Stimulated activated effector memory CD8-positive, alpha-beta T cell treated with anti-CD3 and anti-CD28 coated beads, Interleukin-12 subunit alpha, Interleukin-12 subunit beta, amount 100 ng/mL, for 72 hours (primary cell): Measurements from ENCODE around the gene FN1.
"Not testable (repeated sequence)": the region's sequence is repeated elsewhere in the genome, so short reads cannot be mapped to it uniquely, and the experiment has no call there.

Experiments
- ATAC-seq: fragments of 150-1000 bp; cut with Tn5 transposase; 2 replicates; pipeline ENCODE4 v1.10.0; 2021
- DNase-seq, 2 donors: peaks; one replicate each; pipeline ENCODE4 v3.0.0; 2021 to 2022; ENCODE audit warnings: low spot score in 2 of 2
- H3K27ac Mint-ChIP-seq: one replicate; pipeline ENCODE4 v1.8.0; 2022; ENCODE audit warnings: mild to moderate bottlenecking, mixed read lengths
- H3K36me3 Mint-ChIP-seq: one replicate; pipeline ENCODE4 v1.8.0; 2022; ENCODE audit warnings: mild to moderate bottlenecking, mixed read lengths
- H3K4me1 Mint-ChIP-seq: one replicate; pipeline ENCODE4 v1.8.0; 2022; ENCODE audit warnings: mixed read lengths
- H3K4me3 Mint-ChIP-seq: one replicate; pipeline ENCODE4 v1.8.0; 2022; ENCODE audit warnings: mild to moderate bottlenecking, mixed read lengths
- H3K9me3 Mint-ChIP-seq: one replicate; pipeline ENCODE4 v1.8.0; 2022; ENCODE audit warnings: mixed read lengths

FN1 gene

DNA sequence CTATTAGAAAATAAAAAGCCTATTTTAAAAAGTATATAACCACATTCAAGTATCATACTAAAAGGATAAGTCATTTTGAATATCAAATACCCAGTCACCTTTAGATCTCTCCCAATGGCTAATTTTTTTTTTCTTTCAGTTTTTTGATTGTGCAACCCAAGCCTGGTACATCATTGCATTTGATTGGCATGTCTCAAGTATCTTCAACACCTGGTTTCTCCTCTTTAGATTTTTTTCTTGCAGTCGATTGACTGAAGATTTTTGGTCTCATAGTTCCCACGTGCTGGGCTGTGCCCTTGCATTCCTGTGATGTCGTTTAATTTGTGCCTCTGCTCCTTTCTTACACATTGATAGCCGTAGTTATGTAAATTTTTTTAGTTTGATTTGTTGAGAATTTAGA lies 83.3 kb downstream of the FN1 start:
- Mint-ChIP-seq H3K4me1 (no peaks in the 10 kb centered on the region), H3K9me3 (no peaks in the 10 kb centered on the region), H3K27ac (no peak overlapping the region), H3K4me3 (no peak overlapping the region), H3K36me3 (peaks cover 58% of the 10 kb centered on the region)
- DNase-seq: no peak
- no peak for ATAC-seq

DNA sequence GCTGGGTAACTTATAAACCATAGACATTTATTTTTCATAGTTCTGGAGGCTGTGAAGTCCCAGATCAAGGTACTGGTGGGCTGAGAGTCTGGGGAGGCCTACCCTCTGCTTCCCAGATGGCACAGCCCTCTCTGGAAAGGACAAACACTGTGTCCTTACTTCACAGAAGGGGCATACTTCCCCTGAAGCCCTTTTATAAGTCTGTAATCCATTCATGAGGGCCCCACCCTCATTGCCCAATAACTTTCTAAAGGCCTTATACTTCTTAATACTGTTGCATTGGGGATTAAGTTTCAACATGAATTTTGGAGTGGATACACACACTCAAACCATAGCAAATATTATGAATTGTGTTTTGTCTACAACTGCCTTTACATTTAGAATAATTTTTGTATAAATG lies 88.0 kb downstream of the FN1 start:
- no peaks in the 10 kb centered on the region for H3K4me1 Mint-ChIP-seq
- DNase-seq (no peak), ATAC-seq (no peak)
- H3K27ac Mint-ChIP-seq: no peak overlapping the region
- no peaks in the 10 kb centered on the region for H3K9me3 Mint-ChIP-seq
- H3K4me3 Mint-ChIP-seq: no peak overlapping the region
- H3K36me3 Mint-ChIP-seq: peaks cover 98% of the 10 kb centered on the region

DNA sequence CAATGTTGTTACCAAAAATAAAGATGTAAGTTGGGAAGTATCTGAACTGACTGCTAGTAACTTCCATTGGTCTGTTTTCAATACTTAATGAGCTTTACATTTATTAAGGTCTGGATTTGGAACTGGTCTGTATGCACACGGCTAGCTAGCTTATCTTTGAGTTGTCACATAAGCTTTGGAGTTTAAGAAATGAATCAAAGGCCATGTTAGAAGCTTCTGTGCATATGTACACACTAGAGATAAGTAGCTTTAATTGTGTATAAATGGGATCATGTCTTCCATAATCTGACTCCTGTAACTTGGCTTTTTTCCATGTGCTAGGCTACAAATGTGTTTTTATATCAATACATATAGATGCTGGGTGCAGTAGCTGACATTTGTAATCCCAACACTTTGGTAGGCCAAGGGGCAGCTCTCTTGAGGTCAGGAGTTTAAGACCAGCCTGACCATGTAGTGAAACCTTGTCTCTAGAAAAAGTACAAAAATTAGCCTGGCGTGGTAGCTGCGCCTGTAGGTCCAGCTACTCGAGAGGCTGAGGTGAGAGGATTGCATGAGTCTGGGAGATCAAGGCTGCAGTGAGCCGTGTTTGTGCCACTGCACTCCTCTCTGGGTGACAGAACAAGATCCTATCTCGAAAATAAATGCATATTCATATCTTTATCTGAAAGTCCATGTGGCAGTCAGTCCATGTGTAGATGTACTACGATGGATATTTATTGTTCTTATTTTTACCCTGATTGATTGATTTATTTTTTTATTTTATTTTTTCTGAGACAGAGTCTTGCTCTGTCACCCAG lies 96.8 kb downstream of the FN1 start:
- Mint-ChIP-seq H3K9me3 (no peaks in the 10 kb centered on the region), H3K4me3 (no peak overlapping the region), H3K4me1 (no peaks in the 10 kb centered on the region), H3K27ac (no peak overlapping the region), H3K36me3 (peaks cover 100% of the 10 kb centered on the region)
- no peak for DNase-seq
- no peak for ATAC-seq

DNA sequence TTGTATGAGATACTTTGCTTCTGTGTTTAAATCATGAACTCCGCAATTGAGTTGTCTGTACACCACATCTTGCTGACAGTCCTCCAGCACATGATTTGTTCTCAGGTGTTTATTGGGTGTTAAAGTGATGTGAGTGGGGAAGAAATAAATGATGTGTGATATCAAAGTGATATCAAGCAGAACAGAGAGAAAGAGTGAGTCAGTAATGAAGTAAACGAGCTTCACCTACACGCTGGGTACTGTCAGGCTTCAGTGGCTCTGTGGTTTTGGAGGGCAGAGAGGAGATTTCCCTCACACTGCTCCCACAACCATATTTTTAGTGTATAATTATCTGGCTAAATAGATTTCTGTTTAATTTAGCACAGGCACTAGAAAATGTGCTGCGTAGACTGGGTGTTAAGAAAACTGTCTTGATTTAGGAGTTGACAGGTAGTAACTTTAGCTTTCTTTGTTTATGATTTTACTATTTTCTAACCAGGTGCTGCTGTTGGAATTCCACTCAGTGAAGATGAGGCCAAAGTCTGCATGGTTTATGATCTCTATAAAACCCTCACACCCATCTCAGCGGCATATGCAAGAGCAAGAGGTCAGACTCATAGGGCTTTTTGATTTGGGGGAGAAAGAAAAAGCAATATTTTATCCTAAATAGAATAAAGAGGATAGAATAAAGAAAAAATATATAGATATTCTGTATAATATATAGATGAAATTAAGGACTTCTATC lies 102.8 kb downstream of the FN1 start:
- ATAC-seq: peak; percentile 42
- H3K4me3 Mint-ChIP-seq: no peak overlapping the region
- no peaks in the 10 kb centered on the region for H3K9me3 Mint-ChIP-seq
- H3K4me1 Mint-ChIP-seq: peaks cover 8% of the 10 kb centered on the region
- peaks cover 100% of the 10 kb centered on the region for H3K36me3 Mint-ChIP-seq
- no peak overlapping the region for H3K27ac Mint-ChIP-seq
- DNase-seq: no peak

DNA sequence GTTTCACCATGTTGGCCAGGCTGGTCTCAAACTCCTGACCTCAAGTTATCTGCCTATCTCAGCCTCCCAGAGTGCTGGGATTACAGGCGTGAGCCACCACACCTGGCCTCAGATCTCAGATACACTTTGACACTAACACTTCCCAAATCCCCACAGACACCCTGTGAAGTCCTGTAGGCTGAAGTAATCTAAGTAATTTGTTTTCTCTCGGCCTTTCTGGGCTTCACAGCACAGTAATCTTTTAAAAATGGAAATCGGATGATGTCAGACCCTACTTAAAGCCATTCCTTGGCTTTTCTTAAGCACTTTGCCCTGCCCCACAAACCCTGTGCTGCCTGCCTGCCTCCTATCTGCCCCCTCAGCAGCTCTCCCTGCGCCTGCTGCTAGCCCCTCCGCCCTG lies 107.8 kb downstream of the FN1 start:
- Mint-ChIP-seq H3K27ac (peak overlapping the region; percentile 78), H3K9me3 (no peaks in the 10 kb centered on the region), H3K36me3 (peaks cover 100% of the 10 kb centered on the region), H3K4me3 (no peak overlapping the region), H3K4me1 (peaks cover 8% of the 10 kb centered on the region)
- ATAC-seq (no peak), DNase-seq (no peak)

DNA sequence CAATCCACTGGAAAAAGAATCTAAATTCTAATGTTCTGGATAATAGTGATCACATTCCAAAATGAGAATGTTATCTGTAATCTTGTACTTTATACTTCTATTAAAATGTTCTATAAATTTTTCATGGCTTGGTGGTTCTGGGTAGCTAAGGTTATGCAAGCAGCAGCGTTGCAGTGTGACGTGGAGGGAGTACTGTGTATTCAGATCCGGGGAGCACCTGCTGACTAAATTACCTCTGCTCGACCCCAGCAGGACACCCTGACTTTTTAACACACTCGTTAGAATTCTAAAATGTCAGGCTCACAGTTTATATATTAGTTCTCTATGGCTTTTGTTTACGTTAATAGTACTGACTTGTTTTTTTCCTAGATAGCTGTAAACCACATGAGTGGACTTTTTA lies 111.1 kb downstream of the FN1 start:
- Mint-ChIP-seq H3K4me1 (peaks cover 14% of the 10 kb centered on the region), H3K27ac (peak overlapping the region; percentile 77), H3K9me3 (no peaks in the 10 kb centered on the region), H3K4me3 (no peak overlapping the region), H3K36me3 (peaks cover 100% of the 10 kb centered on the region)
- no peak for ATAC-seq
- DNase-seq: no peak

DNA sequence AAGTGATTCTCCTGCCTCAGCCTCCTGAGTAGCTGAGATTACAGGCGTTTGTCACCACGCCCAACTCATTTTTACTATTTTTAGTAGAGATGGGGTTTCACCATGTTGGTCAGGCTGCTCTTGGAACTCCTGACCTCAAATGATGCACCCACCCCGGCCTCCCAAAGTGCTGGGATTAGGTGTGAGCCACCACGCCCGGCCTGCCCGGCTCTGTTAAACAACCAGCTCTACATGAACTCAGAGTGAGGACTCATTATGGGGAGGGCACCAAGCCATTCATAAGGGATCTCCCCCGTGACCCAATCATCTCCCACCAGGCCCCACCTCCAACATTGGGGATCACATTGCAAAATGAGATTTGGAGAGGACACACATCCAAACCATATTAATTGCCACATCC lies 115.2 kb downstream of the FN1 start:
- Mint-ChIP-seq H3K4me3 (no peak overlapping the region), H3K4me1 (peaks cover 12% of the 10 kb centered on the region), H3K36me3 (peaks cover 100% of the 10 kb centered on the region), H3K27ac (no peak overlapping the region), H3K9me3 (no peaks in the 10 kb centered on the region)
- no peak for ATAC-seq
- no peak for DNase-seq

DNA sequence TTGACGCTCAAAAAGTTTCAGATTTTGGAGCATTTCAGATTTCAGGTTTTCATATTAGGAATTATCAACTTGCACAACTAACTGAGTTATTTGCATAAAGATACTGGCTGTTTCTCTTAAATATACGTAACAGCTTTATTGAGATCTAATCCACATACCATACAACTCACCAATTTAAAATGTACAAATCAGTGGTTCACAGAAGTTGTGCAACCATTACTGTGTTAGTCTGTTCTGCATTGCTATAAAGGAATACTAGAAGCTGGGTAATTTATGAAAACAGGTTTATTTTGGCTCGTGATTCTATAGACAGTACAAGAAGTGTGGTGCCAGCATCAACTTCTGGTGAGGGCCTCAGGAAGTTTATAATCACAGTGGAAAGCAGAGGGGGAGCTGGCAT lies 115.8 kb downstream of the FN1 start:
- peaks cover 15% of the 10 kb centered on the region for H3K4me1 Mint-ChIP-seq
- no peak overlapping the region for H3K4me3 Mint-ChIP-seq
- no peak overlapping the region for H3K27ac Mint-ChIP-seq
- H3K9me3 Mint-ChIP-seq: no peaks in the 10 kb centered on the region
- peaks cover 98% of the 10 kb centered on the region for H3K36me3 Mint-ChIP-seq
- ATAC-seq (no peak), DNase-seq (no peak)

DNA sequence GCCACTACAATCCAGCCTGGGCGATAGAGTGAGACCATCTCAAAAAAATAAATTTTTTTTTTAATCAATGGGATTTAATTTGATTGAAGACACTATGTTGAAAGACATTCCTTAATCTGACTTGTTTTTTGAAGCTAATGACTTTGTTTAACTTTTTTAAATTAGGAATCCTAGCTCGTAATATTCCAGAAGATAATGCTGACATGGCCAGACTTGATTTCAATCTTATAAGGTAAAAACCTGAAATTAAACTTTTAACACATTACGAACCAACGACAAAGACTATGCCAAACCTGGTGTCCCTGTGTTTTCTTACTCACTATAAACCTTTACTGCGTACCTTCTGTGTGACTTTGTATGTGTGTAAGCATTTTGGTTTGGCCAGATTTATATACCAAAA lies 116.4 kb downstream of the FN1 start:
- H3K4me3 Mint-ChIP-seq: no peak overlapping the region
- ATAC-seq (no peak), DNase-seq (no peak)
- peaks cover 98% of the 10 kb centered on the region for H3K36me3 Mint-ChIP-seq
- H3K4me1 Mint-ChIP-seq: peaks cover 21% of the 10 kb centered on the region
- H3K9me3 Mint-ChIP-seq: no peaks in the 10 kb centered on the region
- H3K27ac Mint-ChIP-seq: no peak overlapping the region

DNA sequence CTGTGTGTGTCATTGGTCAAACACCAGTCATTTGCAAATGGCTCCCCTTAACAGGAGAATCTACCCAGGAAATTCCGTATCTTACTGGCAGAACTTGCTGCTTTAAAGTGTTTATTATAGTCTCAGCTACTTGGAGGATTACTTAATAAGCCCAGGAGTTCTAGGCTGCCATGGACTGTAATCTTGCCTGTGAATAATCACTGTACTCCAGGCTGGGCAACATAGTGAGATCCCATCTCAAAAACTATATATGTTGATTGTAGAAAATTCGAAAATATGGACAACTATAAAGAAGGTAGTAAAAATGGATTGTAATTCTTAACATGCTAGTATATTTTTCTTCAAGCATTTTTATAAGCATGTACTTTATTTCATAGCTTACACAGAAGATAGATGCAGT lies 119.5 kb downstream of the FN1 start:
- Mint-ChIP-seq H3K36me3 (peaks cover 88% of the 10 kb centered on the region), H3K9me3 (no peaks in the 10 kb centered on the region), H3K4me3 (no peak overlapping the region), H3K4me1 (peaks cover 36% of the 10 kb centered on the region), H3K27ac (no peak overlapping the region)
- ATAC-seq (no peak), DNase-seq (no peak)

DNA sequence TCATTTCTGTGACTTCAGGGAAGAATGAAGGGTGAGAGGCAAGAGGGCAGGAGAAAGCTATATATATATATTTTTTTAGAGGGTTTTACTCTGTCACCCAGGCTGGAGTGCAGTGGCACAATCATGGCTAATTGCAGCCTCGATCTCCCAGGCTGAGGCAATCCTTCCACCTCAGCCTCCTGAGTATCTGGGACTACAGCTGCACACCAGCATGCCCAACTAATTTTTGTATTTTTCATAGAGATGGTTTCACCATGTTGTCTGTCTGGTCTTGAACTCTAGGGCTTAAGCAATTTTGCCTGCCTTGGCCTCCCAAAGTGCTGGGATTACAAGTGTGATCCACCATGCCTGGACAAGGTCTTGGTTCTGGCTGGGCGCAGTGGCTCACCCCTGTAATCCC lies 120.6 kb downstream of the FN1 start:
- no peak overlapping the region for H3K27ac Mint-ChIP-seq
- H3K4me3 Mint-ChIP-seq: no peak overlapping the region
- no peaks in the 10 kb centered on the region for H3K9me3 Mint-ChIP-seq
- ATAC-seq (no peak), DNase-seq (no peak)
- H3K36me3 Mint-ChIP-seq: peaks cover 78% of the 10 kb centered on the region
- H3K4me1 Mint-ChIP-seq: peaks cover 33% of the 10 kb centered on the region

DNA sequence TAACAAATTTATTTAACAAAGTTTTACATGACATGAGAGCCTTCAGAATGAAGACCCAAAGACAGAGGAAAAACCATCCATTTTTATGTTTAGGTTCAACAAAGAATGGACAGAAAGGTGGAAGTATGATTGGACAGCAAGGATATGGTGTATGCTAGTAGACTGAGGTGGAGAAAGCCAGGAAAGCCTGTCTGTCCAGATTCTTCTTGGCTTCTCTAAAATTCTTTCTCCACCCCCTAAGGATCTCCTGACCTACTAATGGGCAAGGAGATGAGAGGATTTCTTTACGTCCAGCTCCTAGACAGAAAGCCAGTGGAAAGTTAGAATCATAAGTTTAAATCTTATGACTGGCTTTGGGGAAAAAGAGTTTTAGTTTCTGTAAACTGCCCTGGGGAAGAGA lies 121.0 kb downstream of the FN1 start:
- H3K4me3 Mint-ChIP-seq: no peak overlapping the region
- H3K9me3 Mint-ChIP-seq: no peaks in the 10 kb centered on the region
- peaks cover 30% of the 10 kb centered on the region for H3K4me1 Mint-ChIP-seq
- peak overlapping the region; percentile 84 for H3K27ac Mint-ChIP-seq
- DNase-seq (no peak), ATAC-seq (no peak)
- peaks cover 74% of the 10 kb centered on the region for H3K36me3 Mint-ChIP-seq

DNA sequence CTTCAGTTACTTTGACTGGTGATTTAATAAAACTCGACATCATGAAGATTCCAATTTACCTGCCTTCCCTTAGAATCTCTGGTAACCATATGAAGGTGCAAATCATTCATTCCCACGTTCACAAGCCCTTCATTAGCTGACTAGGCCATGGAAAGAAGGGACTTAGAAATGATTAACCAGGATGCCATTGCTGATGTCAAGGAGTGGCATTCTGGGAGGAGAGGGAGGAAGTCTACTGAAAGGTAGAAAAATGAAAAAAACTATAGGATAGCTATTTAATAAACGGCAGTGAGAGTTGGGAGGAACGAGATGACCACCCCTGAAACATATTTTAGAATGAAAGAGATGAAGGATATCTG lies 122.6 kb downstream of the FN1 start:
- Mint-ChIP-seq H3K4me3 (peak overlapping the region; percentile 78), H3K27ac (peak overlapping the region; percentile 84), H3K9me3 (no peaks in the 10 kb centered on the region), H3K36me3 (peaks cover 57% of the 10 kb centered on the region), H3K4me1 (peaks cover 30% of the 10 kb centered on the region)
- ATAC-seq: no peak
- DNase-seq: no peak

DNA sequence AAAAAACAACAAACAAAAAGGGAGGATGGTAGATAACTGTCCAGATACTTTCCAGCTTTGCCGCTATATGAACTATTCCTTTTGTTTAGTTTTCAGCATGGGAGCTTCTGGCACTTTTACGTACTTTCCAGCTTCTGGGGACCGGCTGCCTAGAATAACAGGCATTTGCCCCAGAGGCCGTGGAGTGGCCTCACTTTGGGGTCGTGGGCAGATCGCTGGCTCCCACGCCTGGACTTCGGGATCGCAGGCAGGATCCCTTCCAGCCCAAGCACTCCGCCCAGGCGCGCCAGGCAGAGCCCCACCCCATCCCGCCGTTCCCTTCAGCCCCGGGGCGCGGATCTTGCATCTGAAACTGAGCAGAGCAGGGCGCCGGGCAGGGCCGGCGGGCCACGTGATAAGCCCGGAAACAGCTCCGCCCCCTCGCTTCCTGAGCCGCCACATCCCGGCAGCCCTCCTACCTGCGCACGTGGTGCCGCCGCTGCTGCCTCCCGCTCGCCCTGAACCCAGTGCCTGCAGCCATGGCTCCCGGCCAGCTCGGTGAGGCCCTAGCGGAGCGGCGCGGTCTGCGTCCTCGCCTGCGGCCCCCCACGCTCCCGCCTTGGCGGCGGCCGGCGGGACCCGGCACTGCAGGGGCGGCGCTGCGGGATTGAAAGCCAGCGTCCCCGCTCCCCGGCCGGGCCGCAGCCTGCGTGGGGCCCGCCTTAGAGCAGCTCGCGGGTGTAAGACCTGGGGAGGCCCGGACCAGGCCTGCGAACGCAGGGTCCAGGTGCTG lies 124.1 kb downstream of the FN1 start, which contains the start of gene ATIC:
ATIC (plus strand) TSS at position 435 of the 772 bp plus-strand sequence; CDS start at position 519, 84 bp downstream.
- Mint-ChIP-seq H3K36me3 (peaks cover 43% of the 10 kb centered on the region), H3K4me3 (peak within 1 kb of the TSS; percentile 78), H3K9me3 (no peaks in the 10 kb centered on the region), H3K27ac (peak within 1 kb of the TSS; percentile 84), H3K4me1 (peaks cover 30% of the 10 kb centered on the region)
- DNase-seq (peak; percentile 75 to 95), ATAC-seq (peak; percentile 99)

DNA sequence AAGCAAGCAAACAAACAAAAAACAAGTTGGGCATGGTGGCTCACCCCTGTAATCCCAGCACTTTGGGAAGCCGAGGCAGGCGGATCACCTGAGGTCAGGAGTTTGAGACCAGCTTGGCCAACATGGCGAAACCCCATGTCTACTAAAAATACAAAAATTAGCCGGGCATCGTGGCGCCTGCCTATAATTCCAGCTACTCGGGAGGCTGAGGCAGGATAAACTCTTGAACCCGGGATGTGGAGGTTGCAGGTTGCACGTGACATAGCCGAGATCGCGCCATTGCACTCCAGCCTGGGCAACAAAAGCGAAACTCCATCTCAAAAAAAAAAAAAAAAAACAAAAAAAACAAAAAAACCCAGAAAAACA lies 124.6 kb downstream of the FN1 start:
- H3K9me3 Mint-ChIP-seq, ATAC-seq: not testable (repeated sequence)
- Mint-ChIP-seq H3K36me3 (peaks cover 37% of the 10 kb centered on the region), H3K4me1 (peaks cover 28% of the 10 kb centered on the region), H3K27ac (peak overlapping the region; percentile 84), H3K4me3 (peak overlapping the region; percentile 78)
- peak; percentile 3 to 55 for DNase-seq
